Measurements from ENCODE around the gene MPHOSPH9. TPM values are rescaled to one million over a fixed set of nuclear protein-coding genes. Genes with fewer than 3 reads are reported as not detected.

Gene MPHOSPH9
- total RNA-seq, 1 donor from 2014 or later: 302 TPM

DNA sequence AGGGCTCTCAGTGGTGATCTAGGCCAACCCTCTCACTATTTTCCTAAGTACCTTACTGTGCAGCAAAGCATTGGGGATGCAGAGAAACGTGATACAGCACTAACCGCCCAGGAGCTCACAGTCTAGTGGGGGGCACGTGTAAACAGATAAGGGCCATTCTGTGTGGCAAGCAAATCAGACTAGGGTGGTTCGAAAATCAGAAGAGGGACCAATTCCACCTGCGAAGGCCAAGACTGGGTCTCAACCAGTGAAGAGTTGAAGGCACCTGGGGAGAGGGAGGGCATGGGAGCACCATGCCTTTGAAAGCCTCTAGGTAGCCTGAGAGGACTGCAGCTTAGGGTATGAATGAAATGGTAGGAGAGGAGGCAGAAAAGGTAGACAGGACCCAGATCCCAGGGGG is 84.3 kb downstream of the MPHOSPH9 start:
- H3K27ac Mint-ChIP-seq: no peak overlapping the region
- peaks cover 24% of the 10 kb centered on the region for H3K4me1 Mint-ChIP-seq
- H3K4me3 Mint-ChIP-seq: peak overlapping the region; percentile 77
- Histone ChIP-seq H3K27ac (no peak overlapping the region), H3K4me1 (peaks cover 3% of the 10 kb centered on the region), H3K4me2 (no peak overlapping the region), H3K9me3 (ENCODE audit: low read depth) (no peaks in the 10 kb centered on the region), H3K79me2 (ENCODE audit: low read depth) (no peaks in the 10 kb centered on the region), H3K4me3 (no peak overlapping the region), H2AFZ (replicated peaks) (no peak overlapping the region), H3K27me3 (peaks cover 53% of the 10 kb centered on the region), H4K20me1 (ENCODE audit: low read depth) (peaks cover 12% of the 10 kb centered on the region), H3K9ac (no peak overlapping the region), H3F3A (ENCODE audit: low read depth) (peaks cover 23% of the 10 kb centered on the region), H3K36me3 (no peaks in the 10 kb centered on the region)
- TF ChIP-seq, protein P1, sequence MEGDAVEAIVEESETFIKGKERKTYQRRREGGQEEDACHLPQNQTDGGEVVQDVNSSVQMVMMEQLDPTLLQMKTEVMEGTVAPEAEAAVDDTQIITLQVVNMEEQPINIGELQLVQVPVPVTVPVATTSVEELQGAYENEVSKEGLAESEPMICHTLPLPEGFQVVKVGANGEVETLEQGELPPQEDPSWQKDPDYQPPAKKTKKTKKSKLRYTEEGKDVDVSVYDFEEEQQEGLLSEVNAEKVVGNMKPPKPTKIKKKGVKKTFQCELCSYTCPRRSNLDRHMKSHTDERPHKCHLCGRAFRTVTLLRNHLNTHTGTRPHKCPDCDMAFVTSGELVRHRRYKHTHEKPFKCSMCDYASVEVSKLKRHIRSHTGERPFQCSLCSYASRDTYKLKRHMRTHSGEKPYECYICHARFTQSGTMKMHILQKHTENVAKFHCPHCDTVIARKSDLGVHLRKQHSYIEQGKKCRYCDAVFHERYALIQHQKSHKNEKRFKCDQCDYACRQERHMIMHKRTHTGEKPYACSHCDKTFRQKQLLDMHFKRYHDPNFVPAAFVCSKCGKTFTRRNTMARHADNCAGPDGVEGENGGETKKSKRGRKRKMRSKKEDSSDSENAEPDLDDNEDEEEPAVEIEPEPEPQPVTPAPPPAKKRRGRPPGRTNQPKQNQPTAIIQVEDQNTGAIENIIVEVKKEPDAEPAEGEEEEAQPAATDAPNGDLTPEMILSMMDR (IDR thresholded peaks at IDR 0.05): no peak
- no peak for TF ChIP-seq EZH2 (IDR thresholded peaks at IDR 0.05)
- no peak for TF ChIP-seq EZH2phosphoT487 (IDR thresholded peaks at IDR 0.05)
- peaks cover 7% of the 10 kb centered on the region for H3K36me3 Mint-ChIP-seq
- no peaks in the 10 kb centered on the region for H3K9me3 Mint-ChIP-seq
- no peak for DNase-seq (ENCODE audit: low spot score)
- H3K27me3 Mint-ChIP-seq (ENCODE audit: insufficient read depth, low read depth): peaks cover 17% of the 10 kb centered on the region

- H3K4me2 ChIP-seq: no peak overlapping the region
- peaks cover 3% of the 10 kb centered on the region for H3K4me1 ChIP-seq
- H3K9me3 ChIP-seq (ENCODE audit: low read depth): no peaks in the 10 kb centered on the region
- peaks cover 12% of the 10 kb centered on the region for H4K20me1 ChIP-seq (ENCODE audit: low read depth)
- no peak for DNase-seq (ENCODE audit: low spot score)
- peaks cover 25% of the 10 kb centered on the region for H3K4me1 Mint-ChIP-seq
- H3K27me3 ChIP-seq: peaks cover 53% of the 10 kb centered on the region
- no peak overlapping the region for H2AFZ ChIP-seq (replicated peaks)
- H3K36me3 Mint-ChIP-seq: peaks cover 7% of the 10 kb centered on the region
- no peak overlapping the region for H3K27ac Mint-ChIP-seq
- TF ChIP-seq EZH2phosphoT487 (IDR thresholded peaks at IDR 0.05): no peak
- TF ChIP-seq, protein P1 (IDR thresholded peaks at IDR 0.05): no peak
- TF ChIP-seq EZH2 (IDR thresholded peaks at IDR 0.05): no peak
- H3K27ac ChIP-seq: no peak overlapping the region
- no peaks in the 10 kb centered on the region for H3K9me3 Mint-ChIP-seq
- no peak overlapping the region for H3K9ac ChIP-seq
- no peak overlapping the region for H3K4me3 ChIP-seq
- H3K27me3 Mint-ChIP-seq (ENCODE audit: insufficient read depth, low read depth): peaks cover 17% of the 10 kb centered on the region
- H3K4me3 Mint-ChIP-seq: peak overlapping the region; percentile 77
- no peaks in the 10 kb centered on the region for H3K79me2 ChIP-seq (ENCODE audit: low read depth)
- H3F3A ChIP-seq (ENCODE audit: low read depth): peaks cover 23% of the 10 kb centered on the region
- no peaks in the 10 kb centered on the region for H3K36me3 ChIP-seq
Observed at GRCh38 chr12:123148223-123148622, 84.7 kb downstream of the MPHOSPH9 start.

DNA sequence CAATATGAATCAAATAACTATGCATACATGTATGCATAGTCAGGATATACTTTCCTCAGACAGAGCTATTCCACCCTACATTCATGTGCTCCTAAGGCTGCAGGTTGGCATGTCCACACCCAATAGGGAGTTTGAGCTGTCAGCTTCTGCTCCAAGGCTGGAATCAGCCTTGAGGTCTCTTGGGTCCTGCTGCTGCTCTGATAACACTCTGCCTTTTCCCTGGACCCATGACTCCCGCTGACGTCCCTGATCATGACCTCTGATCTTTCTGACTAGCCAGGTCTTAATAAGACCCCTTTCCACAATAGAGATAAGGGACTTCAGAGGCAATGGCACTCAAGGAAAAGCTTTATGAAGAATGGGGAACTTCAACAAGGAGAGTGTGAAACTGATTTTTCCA is 87.7 kb downstream of the MPHOSPH9 start:
- Mint-ChIP-seq H3K36me3 (peaks cover 7% of the 10 kb centered on the region), H3K4me3 (no peak overlapping the region), H3K27me3 (ENCODE audit: insufficient read depth, low read depth) (peaks cover 18% of the 10 kb centered on the region), H3K4me1 (peaks cover 48% of the 10 kb centered on the region), H3K9me3 (no peaks in the 10 kb centered on the region), H3K27ac (no peak overlapping the region)
- Histone ChIP-seq H2AFZ (replicated peaks) (no peak overlapping the region), H3K4me2 (no peak overlapping the region), H3K36me3 (no peaks in the 10 kb centered on the region), H3F3A (ENCODE audit: low read depth) (peaks cover 11% of the 10 kb centered on the region), H3K27ac (no peak overlapping the region), H3K79me2 (ENCODE audit: low read depth) (no peaks in the 10 kb centered on the region), H4K20me1 (ENCODE audit: low read depth) (peaks cover 4% of the 10 kb centered on the region), H3K4me3 (no peak overlapping the region), H3K9ac (no peak overlapping the region), H3K4me1 (peaks cover 19% of the 10 kb centered on the region), H3K9me3 (ENCODE audit: low read depth) (no peaks in the 10 kb centered on the region), H3K27me3 (peaks cover 32% of the 10 kb centered on the region)
- TF ChIP-seq EZH2 (IDR thresholded peaks at IDR 0.05) (no peak), EZH2phosphoT487 (IDR thresholded peaks at IDR 0.05) (no peak)
- TF ChIP-seq, protein P1 (IDR thresholded peaks at IDR 0.05): no peak
- no peak for DNase-seq (ENCODE audit: low spot score)

Data from neural progenitor cell (in vitro differentiated cells).